Transverse colon (tissue), 4 donors: ENCODE results near the gene EVI5L. TPM values are rescaled to one million over a fixed set of nuclear protein-coding genes. Genes with fewer than 3 reads are reported as not detected.
"Not testable (repeated sequence)": the region's sequence is repeated elsewhere in the genome, so short reads cannot be mapped to it uniquely, and the experiment has no call there.

Experiments used
- DNase-seq: peaks from one replicate; pipeline ENCODE4 v3.0.0-alpha.2; 2019
- H3K27ac ChIP-seq, 4 donors: fragments of 200-600 bp; sonication (generic); 2 replicates each; pipeline ENCODE4 v1.5.1; 2016 to 2018; ENCODE audit warnings: inconsistent platforms in 4 of 4
- H3K27me3 ChIP-seq: fragments of 200-600 bp; sonication (generic); 2 replicates; pipeline ENCODE4 v1.5.1; 2017; ENCODE audit warnings: inconsistent platforms
- H3K36me3 ChIP-seq, 4 donors: fragments of 200-600 bp; sonication (generic); 2 replicates each; pipeline ENCODE4 v1.5.1; 2017 to 2019; ENCODE audit warnings: inconsistent platforms in 4 of 4
- H3K4me1 ChIP-seq, 4 donors: fragments of 200-600 bp; sonication (generic); 2 replicates each; pipeline ENCODE4 v1.5.1; 2017 to 2020; ENCODE audit warnings: inconsistent platforms in 4 of 4
- H3K4me3 ChIP-seq, 4 donors: fragments of 200-600 bp; sonication (generic); 1 replicate in 1 of 4; 2 replicates in 3 of 4; pipeline versions ENCODE4 v1.5.1 to v1.6.1; 2017 to 2019; ENCODE audit warnings: inconsistent platforms in 4 of 4
- H3K9me3 ChIP-seq, 2 donors: fragments of 200-600 bp; sonication (generic); 2 replicates each; pipeline ENCODE4 v1.5.1; 2017 to 2019; ENCODE audit warnings: inconsistent platforms in 2 of 2
- CTCF ChIP-seq, 5 experiments: fragments of 200-600 bp in 3 of 5; fragments of 450-650 bp in 2 of 5; sonication (generic) in 3 of 5; IDR thresholded peaks; 1 replicate in 2 of 5; 2 replicates in 3 of 5; pipeline ENCODE4 v1.5.1; 2016 to 2017; ENCODE audit warnings: antibody characterized with exemption in 5 of 5, inconsistent platforms in 3 of 5, mild to moderate bottlenecking in 2 of 5, moderate library complexity in 1 of 5
- EP300 ChIP-seq: sonication (generic); formaldehyde crosslinking; IDR thresholded peaks from one replicate; pipeline ENCODE4 v1.6.1; 2017; ENCODE audit warnings: antibody characterized with exemption, low read depth
- POLR2A ChIP-seq: fragments of 450-650 bp; IDR thresholded peaks from one replicate; pipeline ENCODE4 v1.6.1; 2016; ENCODE audit warnings: antibody characterized with exemption, mild to moderate bottlenecking, moderate library complexity
- POLR2AphosphoS5 ChIP-seq, 3 donors: sonication (generic); formaldehyde crosslinking; IDR thresholded peaks; one replicate each; pipeline ENCODE4 v1.6.1; 2016; ENCODE audit warnings: antibody characterized with exemption in 3 of 3
- WGBS, 2 donors: methylation state at CpG; one replicate each; pipeline ENCODE4 v1.1.5; 2018; ENCODE audit warnings: low coverage in 1 of 2; 5-methylcytosine and 5-hydroxymethylcytosine counted together
- in situ Hi-C, 4 donors: fragments of 200-750 bp; cut with MboI; loops; one replicate each; pipeline versions ENCODE4 v1.15.0 to v1.15.1; 2017; ENCODE audit warnings: low sequenced_read_pairs in 3 of 4, low pct_ligation_motif_present in 1 of 4, low pct_unique_long_range_greater_than_20kb in 1 of 4
- intact Hi-C: fragments of 100-400 bp; cut with DNase I; formaldehyde crosslinking; loops from one replicate; pipeline ENCODE4 v1.15.1; 2023; ENCODE audit warnings: low total_unique reads
- total RNA-seq, 4 donors: library from RNA; depleted of rRNA; stranded (reverse); fragments of >200 nt; gene quantifications; one replicate each; pipeline ENCODE4 v1.1.0, GENCODE V29; 2016

Gene EVI5L
- total RNA-seq, 4 donors from 2014 or later = 8.5 to 65.8 (median 15.0) TPM

GRCh38 chr19:7789447-7789846 lies 40.6 kb upstream of the EVI5L start:
- intact Hi-C loops = no loop called here
- Histone ChIP-seq H3K4me3 (no peak overlapping the region), H3K36me3 (no peaks in the 10 kb centered on the region), H3K27ac (no peak overlapping the region), H3K9me3 (peaks cover 0 to 2% of the 10 kb centered on the region in 2 donors), H3K27me3 (peaks cover 69% of the 10 kb centered on the region), H3K4me1 (peaks cover 0 to 7% (median 6%) of the 10 kb centered on the region in 4 donors)
- peak; percentile 33 for DNase-seq
- in situ Hi-C loops = no loop called here
- 8% methylated on average over 30 of the region's 31 CpGs; no CpG with 5 or more reads in 1 of the 2 donors for WGBS, 2 donors
- TF ChIP-seq EP300 = no peak
- TF ChIP-seq POLR2AphosphoS5 (IDR thresholded peaks at IDR 0.05) = no peak
- no peak for TF ChIP-seq CTCF (IDR thresholded peaks at IDR 0.05)
- TF ChIP-seq POLR2A = no peak

- 87 to 90% methylated on average over 4 to 14 of the region's 14 CpGs for WGBS, 2 donors
- Histone ChIP-seq H3K4me1 (peaks cover 0 to 7% (median 6%) of the 10 kb centered on the region in 4 donors), H3K4me3 (no peak overlapping the region), H3K27ac (no peak overlapping the region), H3K36me3 (no peaks in the 10 kb centered on the region), H3K27me3 (peaks cover 60% of the 10 kb centered on the region), H3K9me3 (no peaks in the 10 kb centered on the region)
- no peak for TF ChIP-seq POLR2AphosphoS5 (IDR thresholded peaks at IDR 0.05)
- no peak for TF ChIP-seq CTCF (IDR thresholded peaks at IDR 0.05)
- no peak for TF ChIP-seq EP300
- intact Hi-C loops = no loop called here
- no peak for DNase-seq
- in situ Hi-C loops = loop anchor here in 2 of 4 donors (5.0 to 10.0 kb wide), 3 partner anchors 136 to 436 kb away; no protein-coding TSS in a partner anchor
Observed at GRCh38 chr19:7790416-7790815, 39.6 kb upstream of the EVI5L start.

DNA sequence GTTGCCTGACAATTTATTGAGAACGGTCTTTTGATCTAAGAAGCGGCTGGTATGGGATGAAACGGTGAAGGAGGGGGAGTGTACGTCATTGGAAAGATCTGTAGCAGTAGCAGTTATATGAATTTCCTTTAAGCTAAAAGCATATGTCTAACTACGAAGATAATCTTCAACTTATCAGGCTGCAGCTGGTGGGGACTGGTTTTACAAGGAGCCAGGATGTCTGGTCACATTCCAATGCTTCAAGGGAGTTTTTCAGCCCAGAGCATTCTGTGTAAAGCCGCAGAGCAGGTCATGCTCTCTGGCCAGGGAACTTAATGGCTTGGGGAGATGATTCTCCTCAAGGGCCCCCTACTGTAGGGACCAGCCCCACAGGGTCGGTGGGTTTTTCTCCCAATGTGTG lies 37.7 kb upstream of the EVI5L start:
- intact Hi-C loops = no loop called here
- Histone ChIP-seq H3K9me3 (no peaks in the 10 kb centered on the region), H3K27ac (no peak overlapping the region), H3K4me1 (peaks cover 0 to 7% (median 6%) of the 10 kb centered on the region in 4 donors), H3K36me3 (no peaks in the 10 kb centered on the region), H3K27me3 (peaks cover 50% of the 10 kb centered on the region), H3K4me3 (no peak overlapping the region)
- no peak for TF ChIP-seq EP300
- no peak for TF ChIP-seq POLR2AphosphoS5 (IDR thresholded peaks at IDR 0.05)
- TF ChIP-seq POLR2A = no peak
- no peak for TF ChIP-seq CTCF (IDR thresholded peaks at IDR 0.05)
- whole genome bisulfite sequencing, 2 donors = 42 to 56% methylated on average over 2 to 7 of the region's 7 CpGs
- in situ Hi-C loops = loop anchor here in 2 of 4 donors (5.0 to 10.0 kb wide), 3 partner anchors 137 to 437 kb away; no protein-coding TSS in a partner anchor
- no peak for DNase-seq

GRCh38 chr19:7792701-7793100 lies 37.3 kb upstream of the EVI5L start:
- H3K9me3 ChIP-seq, H3K27ac ChIP-seq, H3K36me3 ChIP-seq, H3K4me3 ChIP-seq, DNase-seq, intact Hi-C loops, H3K4me1 ChIP-seq: not testable (repeated sequence)
- WGBS, 2 donors = 78 to 88% methylated on average over 5 to 7 of the region's 7 CpGs
- in situ Hi-C loops = loop anchor here in 2 of 4 donors (5.0 to 10.0 kb wide), 3 partner anchors 138 to 438 kb away; no protein-coding TSS in a partner anchor
- H3K27me3 ChIP-seq = peaks cover 50% of the 10 kb centered on the region

DNA sequence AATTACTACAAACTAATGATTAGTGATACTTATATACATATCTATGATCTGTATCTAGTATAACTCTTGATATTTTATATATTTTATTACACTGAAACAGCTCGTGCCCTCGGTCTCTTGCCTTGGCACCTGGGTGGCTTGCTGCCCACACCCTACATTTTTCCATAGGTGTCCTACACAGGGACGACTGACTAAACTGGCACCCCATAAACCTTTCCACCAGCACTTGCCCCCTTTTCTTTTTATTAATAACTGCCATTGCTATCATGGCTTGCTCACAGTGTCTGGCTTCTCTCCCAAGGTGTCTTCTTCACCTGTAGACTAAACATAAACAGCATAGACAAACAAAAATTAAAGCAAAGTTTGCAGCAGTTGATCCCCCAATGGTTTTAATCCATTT lies 36.5 kb upstream of the EVI5L start:
- Histone ChIP-seq H3K4me3 (no peak overlapping the region), H3K27ac (no peak overlapping the region), H3K9me3 (no peaks in the 10 kb centered on the region), H3K27me3 (peaks cover 50% of the 10 kb centered on the region), H3K36me3 (no peaks in the 10 kb centered on the region), H3K4me1 (peaks cover 0 to 7% (median 6%) of the 10 kb centered on the region in 4 donors)
- 76 to 79% methylated on average over 3 of the region's 3 CpGs for WGBS, 2 donors
- intact Hi-C loops = no loop called here
- TF ChIP-seq POLR2A = no peak
- no peak for TF ChIP-seq CTCF (IDR thresholded peaks at IDR 0.05)
- no peak for TF ChIP-seq POLR2AphosphoS5 (IDR thresholded peaks at IDR 0.05)
- no peak for TF ChIP-seq EP300
- DNase-seq = no peak
- in situ Hi-C loops = loop anchor here in 2 of 4 donors (5.0 to 10.0 kb wide), 3 partner anchors 139 to 439 kb away; no protein-coding TSS in a partner anchor
